ENCODE measurements around the gene DLX1.
"Not testable (repeated sequence)": the region's sequence is repeated elsewhere in the genome, so short reads cannot be mapped to it uniquely, and the experiment has no call there.

Gene DLX1

GRCh38 chr2:172085460-172086159, at the start of gene DLX1:
Gene DLX1, plus strand, starts transcription at chr2:172085507. Its CDS starts 171 bp downstream, at chr2:172085678.
- no peak for DNase-seq (ENCODE audit: low read depth in 2 of 2, low spot score in 1 of 2)

- DNase-seq (ENCODE audit: low read depth in 2 of 2, low spot score in 1 of 2): no peak
Observed at GRCh38 chr2:172038121-172038520, 47.2 kb upstream of the DLX1 start.

- no peak for DNase-seq (ENCODE audit: low read depth in 2 of 2, low spot score in 1 of 2)
Observed at GRCh38 chr2:172038604-172039003, 46.7 kb upstream of the DLX1 start.

- DNase-seq (ENCODE audit: low read depth in 2 of 2, low spot score in 1 of 2): no peak
Observed at GRCh38 chr2:172039011-172039704, 46.1 kb upstream of the DLX1 start.

- no peak for DNase-seq (ENCODE audit: low read depth in 2 of 2, low spot score in 1 of 2)
Observed at GRCh38 chr2:172040311-172040710, 45.0 kb upstream of the DLX1 start.

GRCh38 chr2:172046080-172046678, 39.1 kb upstream of the DLX1 start:
- no peak for DNase-seq (ENCODE audit: low read depth in 2 of 2, low spot score in 1 of 2)

GRCh38 chr2:172046866-172047565, 38.3 kb upstream of the DLX1 start:
- no peak for DNase-seq (ENCODE audit: low read depth in 2 of 2, low spot score in 1 of 2)

- DNase-seq (ENCODE audit: low read depth in 2 of 2, low spot score in 1 of 2): no peak
Observed at GRCh38 chr2:172047566-172048507, 37.5 kb upstream of the DLX1 start.

GRCh38 chr2:172048508-172049503, 36.5 kb upstream of the DLX1 start:
- DNase-seq (ENCODE audit: low read depth in 2 of 2, low spot score in 1 of 2): no peak

GRCh38 chr2:172049567-172050120, 35.7 kb upstream of the DLX1 start:
- no peak for DNase-seq (ENCODE audit: low read depth in 2 of 2, low spot score in 1 of 2)

- DNase-seq (ENCODE audit: low read depth in 2 of 2, low spot score in 1 of 2): no peak
Observed at GRCh38 chr2:172050479-172051125, 34.7 kb upstream of the DLX1 start.

GRCh38 chr2:172052000-172052983, 33.0 kb upstream of the DLX1 start:
- DNase-seq (ENCODE audit: low read depth in 2 of 2, low spot score in 1 of 2): no peak

GRCh38 chr2:172053486-172053885, 31.8 kb upstream of the DLX1 start:
- DNase-seq (ENCODE audit: low read depth in 2 of 2, low spot score in 1 of 2): no peak

- no peak for DNase-seq (ENCODE audit: low read depth in 2 of 2, low spot score in 1 of 2)
Observed at GRCh38 chr2:172056293-172056692, 29.0 kb upstream of the DLX1 start.

- DNase-seq (ENCODE audit: low read depth in 2 of 2, low spot score in 1 of 2): no peak
Observed at GRCh38 chr2:172058660-172059059, 26.6 kb upstream of the DLX1 start.

- not testable (repeated sequence) for DNase-seq (ENCODE audit: low read depth in 2 of 2, low spot score in 1 of 2)
Observed at GRCh38 chr2:172060118-172060517, 25.2 kb upstream of the DLX1 start.

- no peak for DNase-seq (ENCODE audit: low read depth in 2 of 2, low spot score in 1 of 2)
Observed at GRCh38 chr2:172062402-172063004, 22.8 kb upstream of the DLX1 start.
